ENCODE results near the gene ST3GAL4.

GRCh38 chr11:126355324-126355925, at the start of gene ST3GAL4:
- no peak for TF ChIP-seq ZFX (IDR thresholded peaks at IDR 0.05; ENCODE audit: borderline replicate concordance)
- no peak for TF ChIP-seq CTCF (IDR thresholded peaks at IDR 0.05)

All from 22Rv1 (cell line).